GM18867 (cell line): Measurements from ENCODE around the gene VPS35L.
A peak's percentile ranks its signal among the peaks of the same experiment; 100 is the strongest.
"Not testable (repeated sequence)": the region's sequence is repeated elsewhere in the genome, so short reads cannot be mapped to it uniquely, and the experiment has no call there.

ENCODE experiments used
- ATAC-seq: cut with Tn5 transposase; IDR thresholded peaks from one replicate; pipeline ENCODE4 v1.9.1; 2021; ENCODE audit warnings: mild to moderate bottlenecking, moderate library complexity; ENCODE audit not compliant: unreplicated experiment

VPS35L gene

GRCh38 chr16:19528666-19529065 is 26.8 kb upstream of the VPS35L start:
- no peak for ATAC-seq

GRCh38 chr16:19532601-19533000 is 22.9 kb upstream of the VPS35L start:
- no peak for ATAC-seq

- ATAC-seq = no peak
These were observed 15.1 kb upstream of the VPS35L start for GRCh38 chr16:19540241-19540970.

- no peak for ATAC-seq
These were observed 13.2 kb upstream of the VPS35L start for GRCh38 chr16:19542138-19542821.

- not testable (repeated sequence) for ATAC-seq
These were observed 12.1 kb upstream of the VPS35L start for GRCh38 chr16:19543278-19543996.

GRCh38 chr16:19548144-19548543 is 7.4 kb upstream of the VPS35L start:
- ATAC-seq = no peak

GRCh38 chr16:19549673-19550072 is 5.8 kb upstream of the VPS35L start:
- no peak for ATAC-seq

- ATAC-seq = no peak
These were observed 652 bp downstream of the VPS35L start for GRCh38 chr16:19555938-19556771.

- no peak for ATAC-seq
These were observed 3.9 kb downstream of the VPS35L start for GRCh38 chr16:19559242-19559910.

GRCh38 chr16:19560078-19560477 is 4.6 kb downstream of the VPS35L start:
- no peak for ATAC-seq

GRCh38 chr16:19563377-19563776 is 7.9 kb downstream of the VPS35L start:
- ATAC-seq = no peak

- no peak for ATAC-seq
These were observed 10.9 kb downstream of the VPS35L start for GRCh38 chr16:19566362-19566761.

GRCh38 chr16:19567560-19567959 is 12.1 kb downstream of the VPS35L start:
- no peak for ATAC-seq

GRCh38 chr16:19573997-19574396 is 18.5 kb downstream of the VPS35L start:
- ATAC-seq = no peak

GRCh38 chr16:19574615-19575014 is 19.1 kb downstream of the VPS35L start:
- no peak for ATAC-seq

- ATAC-seq = no peak
These were observed 23.0 kb downstream of the VPS35L start for GRCh38 chr16:19578378-19578971.

- no peak for ATAC-seq
These were observed 26.7 kb downstream of the VPS35L start for GRCh38 chr16:19582050-19582831.

GRCh38 chr16:19583665-19584300 is 28.3 kb downstream of the VPS35L start:
- ATAC-seq = peak; percentile 48

GRCh38 chr16:19588661-19589060 is 33.2 kb downstream of the VPS35L start:
- ATAC-seq = no peak
